ENCODE measurements around the gene LRRC61. TPM values are rescaled to one million over a fixed set of nuclear protein-coding genes. Genes with fewer than 3 reads are reported as not detected.
"Not testable (repeated sequence)": the region's sequence is repeated elsewhere in the genome, so short reads cannot be mapped to it uniquely, and the experiment has no call there.

Gene LRRC61
- total RNA-seq, 1 donor from 2014 or later = 9.1 TPM

GRCh38 chr7:150307904-150308303 is 15.3 kb upstream of the LRRC61 start:
- no peak for DNase-seq (ENCODE audit: low spot score)

GRCh38 chr7:150308575-150308974 is 14.6 kb upstream of the LRRC61 start:
- DNase-seq (ENCODE audit: low spot score) = no peak

GRCh38 chr7:150311146-150311545 is 12.0 kb upstream of the LRRC61 start:
- DNase-seq (ENCODE audit: low spot score) = no peak

GRCh38 chr7:150311711-150312110 is 11.4 kb upstream of the LRRC61 start:
- DNase-seq (ENCODE audit: low spot score) = no peak

GRCh38 chr7:150312649-150313366 is 10.3 kb upstream of the LRRC61 start:
- DNase-seq (ENCODE audit: low spot score) = not testable (repeated sequence)

- DNase-seq (ENCODE audit: low spot score) = no peak
Observed at GRCh38 chr7:150313367-150313809, 9.8 kb upstream of the LRRC61 start.

- no peak for DNase-seq (ENCODE audit: low spot score)
Observed at GRCh38 chr7:150313870-150314269, 9.3 kb upstream of the LRRC61 start.

- DNase-seq (ENCODE audit: low spot score) = no peak
Observed at GRCh38 chr7:150314639-150315239, 8.4 kb upstream of the LRRC61 start.

- not testable (repeated sequence) for DNase-seq (ENCODE audit: low spot score)
Observed at GRCh38 chr7:150316987-150317386, 6.2 kb upstream of the LRRC61 start.

GRCh38 chr7:150317748-150318444 is 5.3 kb upstream of the LRRC61 start:
- DNase-seq (ENCODE audit: low spot score) = no peak

- no peak for DNase-seq (ENCODE audit: low spot score)
Observed at GRCh38 chr7:150321788-150322113, 1.4 kb upstream of the LRRC61 start.

- DNase-seq (ENCODE audit: low spot score) = no peak
Observed at GRCh38 chr7:150322114-150322832, 882 bp upstream of the LRRC61 start.

GRCh38 chr7:150323682-150324372 is 672 bp downstream of the LRRC61 start:
- DNase-seq (ENCODE audit: low spot score) = peak; percentile 22

- DNase-seq (ENCODE audit: low spot score) = peak; percentile 23
Observed at GRCh38 chr7:150324373-150324961, 1.3 kb downstream of the LRRC61 start.

- DNase-seq (ENCODE audit: low spot score) = no peak
Observed at GRCh38 chr7:150325110-150325611, 2.0 kb downstream of the LRRC61 start.

- DNase-seq (ENCODE audit: low spot score) = no peak
Observed at GRCh38 chr7:150325901-150326300, 2.7 kb downstream of the LRRC61 start.

GRCh38 chr7:150326657-150327268 is 3.6 kb downstream of the LRRC61 start:
- DNase-seq (ENCODE audit: low spot score) = no peak

- no peak for DNase-seq (ENCODE audit: low spot score)
Observed at GRCh38 chr7:150327308-150327707, 4.2 kb downstream of the LRRC61 start.

GRCh38 chr7:150329331-150330120 is 6.4 kb downstream of the LRRC61 start:
- no peak for DNase-seq (ENCODE audit: low spot score)
